BLaER1 treated with 17β-estradiol and CSF1 and Interleukin-3, amounts not matched to agents 10 nM and 100 nM (cell line): ENCODE results near the gene CMTM1.
"Not testable (repeated sequence)": the region's sequence is repeated elsewhere in the genome, so short reads cannot be mapped to it uniquely, and the experiment has no call there.

Experiments
- H3K27ac ChIP-seq, 11 experiments: shearing (Covaris generic); formaldehyde crosslinking; 2 replicates each; pipeline ENCODE4 v1.8.1; 2022
- H3K27me3 ChIP-seq, 11 experiments: shearing (Covaris generic); formaldehyde crosslinking; 2 replicates each; pipeline ENCODE4 v1.8.1; 2022
- H3K36me3 ChIP-seq, 11 experiments: shearing (Covaris generic); formaldehyde crosslinking; 2 replicates each; pipeline ENCODE4 v1.8.1; 2022
- H3K4me1 ChIP-seq, 10 experiments: shearing (Covaris generic); formaldehyde crosslinking; 2 replicates each; pipeline ENCODE4 v1.8.1; 2022
- H3K4me2 ChIP-seq, 11 experiments: shearing (Covaris generic); formaldehyde crosslinking; 2 replicates each; pipeline ENCODE4 v1.8.1; 2022
- H3K4me3 ChIP-seq, 10 experiments: shearing (Covaris generic); formaldehyde crosslinking; 2 replicates each; pipeline ENCODE4 v1.8.1; 2022
- H3K9ac ChIP-seq, 11 experiments: shearing (Covaris generic); formaldehyde crosslinking; 2 replicates each; pipeline ENCODE4 v1.8.1; 2022
- H3K9me3 ChIP-seq, 11 experiments: shearing (Covaris generic); formaldehyde crosslinking; replicated peaks in 1 of 11; 2 replicates each; pipeline ENCODE4 v1.8.1; 2022
- H4K20me1 ChIP-seq, 11 experiments: shearing (Covaris generic); formaldehyde crosslinking; 2 replicates each; pipeline ENCODE4 v1.8.1; 2022
- Cebpa-rat ChIP-seq, 11 experiments: shearing (Covaris generic); IDR thresholded peaks; 2 replicates each; pipeline ENCODE4 v1.8.1; 2022

Gene CMTM1

GRCh38 chr16:66585481-66586239, 19.4 kb downstream of the CMTM1 start:
- TF ChIP-seq Cebpa-rat (IDR thresholded peaks at IDR 0.05), result peak in 3 of 11 experiments; percentile 53 to 80 (median 57); a peak in 5 of 22 replicates
- Histone ChIP-seq H4K20me1 (no peaks in the 10 kb centered on the region), H3K27ac (peak overlapping the region; percentile 14 to 91 (median 85); a peak in 20 of 22 replicates), H3K36me3 (peaks cover 0 to 14% (median 0%) of the 10 kb centered on the region in 11 experiments; a peak in 2 of 22 replicates), H3K9me3 (no peaks in the 10 kb centered on the region), H3K9ac (peak overlapping the region in 10 of 11 experiments; percentile 59 to 85 (median 83); a peak in 18 of 22 replicates), H3K4me2 (peak overlapping the region; percentile 83 to 98 (median 91)), H3K4me1 (peaks cover 91 to 100% (median 99%) of the 10 kb centered on the region in 10 experiments), H3K27me3 (no peaks in the 10 kb centered on the region), H3K4me3 (peak overlapping the region in 9 of 10 experiments; percentile 41 to 72 (median 66); a peak in 15 of 20 replicates)

- peak overlapping the region; percentile 56 to 91 (median 85); a peak in 21 of 22 replicates for H3K27ac ChIP-seq
These were observed 21.8 kb downstream of the CMTM1 start for GRCh38 chr16:66587881-66588600.

GRCh38 chr16:66588981-66589713, 22.9 kb downstream of the CMTM1 start:
- Histone ChIP-seq H3K4me1 (peaks cover 75 to 85% (median 82%) of the 10 kb centered on the region in 10 experiments), H3K27ac (peak overlapping the region in 10 of 11 experiments; percentile 60 to 91 (median 86); a peak in 20 of 22 replicates), H3K4me3 (peak overlapping the region; percentile 9 to 72 (median 65); a peak in 16 of 20 replicates), H3K36me3 (peaks cover 0 to 14% (median 0%) of the 10 kb centered on the region in 11 experiments; a peak in 2 of 22 replicates), H3K4me2 (peak overlapping the region; percentile 83 to 98 (median 91)), H3K9me3 (no peaks in the 10 kb centered on the region), H4K20me1 (no peaks in the 10 kb centered on the region), H3K27me3 (no peaks in the 10 kb centered on the region), H3K9ac (peak overlapping the region; percentile 59 to 85 (median 83); a peak in 20 of 22 replicates)
- TF ChIP-seq Cebpa-rat (IDR thresholded peaks at IDR 0.05), result no peak

More at GRCh38 chr16:66587881-66588600, 21.8 kb downstream of the CMTM1 start:
- Histone ChIP-seq H3K4me3 (peak overlapping the region; percentile 37 to 72 (median 65); a peak in 19 of 20 replicates), H3K4me2 (peak overlapping the region; percentile 83 to 98 (median 91)), H3K4me1 (peaks cover 78 to 90% (median 89%) of the 10 kb centered on the region in 10 experiments), H4K20me1 (no peaks in the 10 kb centered on the region), H3K9ac (peak overlapping the region; percentile 59 to 85 (median 83)), H3K36me3 (peaks cover 0 to 14% (median 0%) of the 10 kb centered on the region in 11 experiments; a peak in 2 of 22 replicates), H3K9me3 (no peaks in the 10 kb centered on the region), H3K27me3 (no peaks in the 10 kb centered on the region)
- TF ChIP-seq Cebpa-rat (IDR thresholded peaks at IDR 0.05), result no peak

- Histone ChIP-seq H4K20me1 (no peaks in the 10 kb centered on the region), H3K27ac (peak overlapping the region; percentile 21 to 91 (median 83); a peak in 18 of 22 replicates), H3K9ac (peak overlapping the region; percentile 39 to 85 (median 83); a peak in 20 of 22 replicates), H3K9me3 (no peaks in the 10 kb centered on the region), H3K4me1 (peaks cover 75 to 85% (median 82%) of the 10 kb centered on the region in 10 experiments), H3K4me3 (peak overlapping the region; percentile 33 to 72 (median 65); a peak in 19 of 20 replicates), H3K4me2 (peak overlapping the region; percentile 83 to 98 (median 91)), H3K27me3 (no peaks in the 10 kb centered on the region), H3K36me3 (peaks cover 0 to 14% (median 0%) of the 10 kb centered on the region in 11 experiments; a peak in 2 of 22 replicates)
- TF ChIP-seq Cebpa-rat (IDR thresholded peaks at IDR 0.05), result no peak
These were observed 24.1 kb downstream of the CMTM1 start for GRCh38 chr16:66590322-66590721.

DNA sequence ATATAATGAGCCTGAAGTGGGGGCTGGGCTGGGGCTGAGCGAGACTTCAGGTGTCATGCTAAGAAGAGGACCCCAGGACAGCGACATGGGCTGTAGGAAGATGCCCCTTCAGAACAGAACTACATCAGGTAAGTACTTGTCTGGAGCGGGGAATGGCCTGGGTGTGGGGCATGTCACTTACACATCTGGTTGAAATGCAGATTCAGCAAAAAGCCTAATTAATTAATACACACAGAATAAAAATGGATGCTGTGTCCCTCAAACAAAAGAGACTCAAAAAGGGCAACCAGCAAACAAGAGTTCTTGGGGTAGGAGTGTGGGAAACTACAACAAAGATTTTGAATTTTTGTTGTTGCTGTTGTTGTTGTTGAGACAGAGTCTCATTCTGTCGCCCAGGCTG, 24.8 kb downstream of the CMTM1 start:
- H3K9me3 ChIP-seq, result no peaks in the 10 kb centered on the region
- peaks cover 0 to 14% (median 0%) of the 10 kb centered on the region in 11 experiments; a peak in 2 of 22 replicates for H3K36me3 ChIP-seq
- no peaks in the 10 kb centered on the region for H4K20me1 ChIP-seq
- peak overlapping the region; percentile 83 to 98 (median 91); a peak in 21 of 22 replicates for H3K4me2 ChIP-seq
- H3K9ac ChIP-seq, result peak overlapping the region in 6 of 11 experiments; percentile 8 to 85 (median 84); a peak in 7 of 22 replicates
- no peak for TF ChIP-seq Cebpa-rat (IDR thresholded peaks at IDR 0.05)
- H3K27ac ChIP-seq, result peak overlapping the region in 1 of 11 experiments; percentile 89; a peak in 2 of 22 replicates
- H3K4me3 ChIP-seq, result peak overlapping the region in 3 of 10 experiments; percentile 68 to 72 (median 70); a peak in 3 of 20 replicates
- peaks cover 74 to 84% (median 78%) of the 10 kb centered on the region in 10 experiments for H3K4me1 ChIP-seq
- no peaks in the 10 kb centered on the region for H3K27me3 ChIP-seq

DNA sequence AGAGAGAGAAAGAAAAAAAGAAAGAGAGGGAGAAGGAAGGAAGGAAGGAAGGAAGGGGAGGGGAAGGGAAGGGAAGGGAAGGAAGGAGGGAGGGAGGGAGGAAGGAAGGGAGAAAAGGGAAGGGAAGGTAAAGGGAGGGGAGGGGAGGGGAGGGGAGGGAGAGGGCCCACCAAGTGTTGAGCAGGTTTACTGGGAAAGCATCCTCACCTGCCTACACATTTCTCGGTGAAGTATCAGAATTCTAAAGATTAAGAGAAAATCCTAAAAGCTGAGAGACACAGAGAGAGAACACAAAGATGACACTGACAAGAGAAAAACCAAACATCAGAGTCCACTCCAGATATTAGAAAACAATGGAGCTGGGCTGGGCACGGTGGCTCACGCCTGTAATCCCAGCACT, 26.0 kb downstream of the CMTM1 start:
- no peak overlapping the region for H3K9ac ChIP-seq
- no peak for TF ChIP-seq Cebpa-rat (IDR thresholded peaks at IDR 0.05)

DNA sequence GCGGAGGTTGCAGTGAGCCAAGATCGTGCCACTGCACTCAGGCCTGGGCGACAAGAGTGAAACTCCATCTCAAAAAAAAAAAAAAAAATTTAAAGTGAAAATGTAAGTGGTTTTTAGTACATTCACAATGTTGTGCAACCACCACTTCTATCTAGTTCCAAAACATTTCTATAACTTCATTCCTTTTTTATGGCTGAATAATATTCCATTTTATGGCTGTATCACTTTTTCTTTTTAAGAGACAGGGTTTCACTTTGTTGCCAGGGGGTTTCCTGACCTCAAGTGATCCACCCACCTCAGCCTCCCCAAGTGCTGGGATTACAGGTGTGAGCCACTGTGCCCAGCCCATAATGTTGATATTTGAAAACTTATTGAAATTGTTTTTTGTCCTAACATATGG, 26.6 kb downstream of the CMTM1 start:
- peak in 1 of 11 experiments; percentile 40; a peak in 1 of 22 replicates for TF ChIP-seq Cebpa-rat (IDR thresholded peaks at IDR 0.05)

More for the DNA sequence above, 26.0 kb downstream of the CMTM1 start:
- Histone ChIP-seq H3K4me2 (peak overlapping the region in 2 of 11 experiments; percentile 97 to 98; a peak in 1 of 22 replicates), H3K27ac (no peak overlapping the region), H3K36me3 (peaks cover 0 to 14% (median 0%) of the 10 kb centered on the region in 11 experiments; a peak in 2 of 22 replicates), H3K4me1 (peaks cover 65 to 84% (median 71%) of the 10 kb centered on the region in 10 experiments), H3K9me3 (no peaks in the 10 kb centered on the region), H4K20me1 (no peaks in the 10 kb centered on the region), H3K4me3 (no peak overlapping the region), H3K27me3 (no peaks in the 10 kb centered on the region)

GRCh38 chr16:66594739-66595138, 28.5 kb downstream of the CMTM1 start:
- no peak for TF ChIP-seq Cebpa-rat (IDR thresholded peaks at IDR 0.05)
- peak overlapping the region in 6 of 11 experiments; percentile 0 to 29 (median 16); a peak in 6 of 22 replicates for H3K27ac ChIP-seq
- peak overlapping the region; percentile 45 to 92 (median 65) for H3K4me2 ChIP-seq

More for the DNA sequence above, 26.6 kb downstream of the CMTM1 start:
- Histone ChIP-seq H3K4me3 (no peak overlapping the region), H3K9me3 (no peaks in the 10 kb centered on the region), H3K36me3 (peaks cover 0 to 14% (median 0%) of the 10 kb centered on the region in 11 experiments; a peak in 2 of 22 replicates), H3K9ac (no peak overlapping the region), H3K4me1 (peaks cover 59 to 84% (median 68%) of the 10 kb centered on the region in 10 experiments), H3K27me3 (no peaks in the 10 kb centered on the region), H3K27ac (no peak overlapping the region), H3K4me2 (no peak overlapping the region), H4K20me1 (no peaks in the 10 kb centered on the region)

GRCh38 chr16:66596559-66596958, 30.3 kb downstream of the CMTM1 start:
- Histone ChIP-seq H3K36me3 (peaks cover 0 to 10% (median 0%) of the 10 kb centered on the region in 11 experiments; a peak in 3 of 22 replicates), H3K9me3 (peaks cover 10 to 15% (median 12%) of the 10 kb centered on the region in 11 experiments), H3K4me2 (peak overlapping the region in 1 of 11 experiments; percentile 16; a peak in 1 of 22 replicates), H3K4me1 (peaks cover 24 to 55% (median 37%) of the 10 kb centered on the region in 10 experiments)
- not testable (repeated sequence) for H3K27me3 ChIP-seq, H3K9ac ChIP-seq, H3K4me3 ChIP-seq, H3K27ac ChIP-seq, H4K20me1 ChIP-seq

More at GRCh38 chr16:66594739-66595138, 28.5 kb downstream of the CMTM1 start:
- peak overlapping the region in 4 of 11 experiments; percentile 23 to 48 (median 34); a peak in 5 of 22 replicates for H3K9ac ChIP-seq
- H3K9me3 ChIP-seq, result no peaks in the 10 kb centered on the region
- H3K4me3 ChIP-seq, result no peak overlapping the region
- H3K27me3 ChIP-seq, result no peaks in the 10 kb centered on the region
- H4K20me1 ChIP-seq, result no peaks in the 10 kb centered on the region
- peaks cover 40 to 69% (median 53%) of the 10 kb centered on the region in 10 experiments for H3K4me1 ChIP-seq
- no peaks in the 10 kb centered on the region; a peak in 1 of 22 replicates for H3K36me3 ChIP-seq
